PC-3 (cell line): Measurements from ENCODE around the gene DLG2.

Experiments used
- CTCF ChIP-seq: fragments of 300-600 bp; sonication (generic); conservative IDR thresholded peaks from 2 replicates; pipeline ENCODE4 v1.5.1; 2017; ENCODE audit warnings: antibody characterized with exemption, low read depth, mild to moderate bottlenecking, low read length
- EZH2 ChIP-seq: fragments of 300-600 bp; sonication (generic); IDR thresholded peaks from one replicate; pipeline ENCODE4 v1.6.1; 2017; ENCODE audit warnings: antibody characterized with exemption, mild to moderate bottlenecking, low read length; ENCODE audit not compliant: unreplicated experiment
- EZH2phosphoT487 ChIP-seq: fragments of 300-600 bp; sonication (generic); IDR thresholded peaks from 2 replicates; pipeline ENCODE4 v1.6.1; 2018; ENCODE audit warnings: mild to moderate bottlenecking, antibody characterized with exemption, low read length, borderline replicate concordance

DNA sequence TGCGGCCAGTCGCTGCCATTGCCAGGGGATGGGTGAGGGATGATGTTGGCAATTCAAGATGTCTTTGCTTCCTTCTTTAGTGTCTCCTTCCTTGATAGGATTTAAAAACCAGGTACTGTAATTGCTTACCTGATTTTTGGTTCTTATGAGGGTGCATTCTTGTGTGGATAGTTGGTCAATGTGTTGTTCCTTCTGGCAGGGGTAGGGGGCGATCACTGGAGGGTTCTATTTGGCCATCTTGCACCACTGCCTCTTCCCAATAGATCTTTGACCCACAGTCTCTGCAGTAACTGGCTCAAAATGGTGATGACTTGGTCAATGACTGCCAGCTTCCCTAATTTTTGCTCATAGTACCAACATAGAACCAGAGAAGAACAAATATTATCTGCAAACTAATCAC is 680.1 kb downstream of the DLG2 start:
- TF ChIP-seq CTCF (no peak), EZH2phosphoT487 (no peak), EZH2 (no peak)
